Endothelial cell of umbilical vein (primary cell): ENCODE results near the gene PNRC1. TPM values are rescaled to one million over a fixed set of nuclear protein-coding genes. Genes with fewer than 3 reads are reported as not detected.

Experiments
- BruUV-seq: library from RNA; stranded (reverse); fragments of 400-500 nt; replicated peaks from 2 replicates; lab custom pipeline; 2021; lab: Mats Ljungman, UMichigan
- CTCF ChIA-PET: fragments of 300-600, 350-600 bp; sonication (Branson Sonifier 250); formaldehyde crosslinking; loops from one replicate; lab custom pipeline; 2021; ENCODE audit warnings: antibody characterized with exemption, inconsistent platforms; lab: Charles Lee
- POLR2A ChIA-PET: fragments of 300-600, 350-600 bp; sonication (Branson Sonifier 250); formaldehyde crosslinking; loops from one replicate; lab custom pipeline; 2021; ENCODE audit warnings: antibody characterized with exemption, inconsistent platforms; lab: Charles Lee
- DNase-seq: peaks from one replicate; pipeline ENCODE4 v3.0.0-alpha.2; 2011; ENCODE audit warnings: low read depth, low spot score
- FAIRE-seq: peaks from 2 replicates; lab custom pipeline; 2011; peaks lifted over from hg19 to GRCh38; lab: Jason Lieb, UNC
- H2AFZ ChIP-seq: 2 replicates; pipeline ENCODE4 v1.6.0; 2012; ENCODE audit warnings: low read depth, low read length, control low read depth, inconsistent platforms
- H3K27ac ChIP-seq: 2 replicates; pipeline ENCODE4 v1.5.1; 2011; ENCODE audit warnings: low read depth, mild to moderate bottlenecking, control low read depth, low read length, moderate library complexity; ENCODE audit not compliant: insufficient read depth
- H3K27me3 ChIP-seq, 2 experiments: 2 replicates each; pipeline versions ENCODE4 v1.6.0 to v1.6.1; 2011; ENCODE audit warnings: low read length in 2 of 2, mixed read lengths in 1 of 2; ENCODE audit not compliant: control insufficient read depth in 2 of 2, insufficient read depth in 2 of 2
- H3K36me3 ChIP-seq, 2 experiments: 2 replicates in 1 of 2; 3 replicates in 1 of 2; pipeline ENCODE4 v1.5.1; 2011; ENCODE audit warnings: low read length in 2 of 2, mild to moderate bottlenecking in 1 of 2, moderate library complexity in 1 of 2; ENCODE audit not compliant: control insufficient read depth in 2 of 2, insufficient read depth in 2 of 2; ENCODE audit errors: extremely low read depth in 1 of 2
- H3K4me1 ChIP-seq: 3 replicates; pipeline ENCODE4 v1.5.1; 2011; ENCODE audit warnings: mild to moderate bottlenecking, low read length; ENCODE audit not compliant: control insufficient read depth, insufficient read depth; ENCODE audit errors: extremely low read depth
- H3K4me2 ChIP-seq: 2 replicates; pipeline ENCODE4 v1.6.1; 2011; ENCODE audit warnings: low read length, control low read depth, mixed read lengths; ENCODE audit not compliant: insufficient read depth
- H3K4me3 ChIP-seq, 3 experiments: fragments of 200-600 bp in 1 of 3; sonication (generic), shearing (Covaris generic) in 1 of 3; replicated peaks in 1 of 3; 2 replicates each; pipeline ENCODE4 v1.5.1; 2011 to 2016; ENCODE audit warnings: control low read depth in 3 of 3, low read length in 3 of 3, mild to moderate bottlenecking in 2 of 3, inconsistent platforms in 1 of 3, low read depth in 1 of 3, moderate library complexity in 1 of 3; ENCODE audit not compliant: insufficient read depth in 1 of 3
- H3K79me2 ChIP-seq: 2 replicates; pipeline ENCODE4 v1.6.0; 2012; ENCODE audit warnings: low read length, inconsistent platforms; ENCODE audit not compliant: control insufficient read depth, insufficient read depth
- H3K9ac ChIP-seq: replicated peaks from 2 replicates; pipeline ENCODE3; 2011; ENCODE audit warnings: low read length, control low read depth; ENCODE audit not compliant: insufficient read depth; ENCODE audit errors: extremely low read depth
- H3K9me1 ChIP-seq: replicated peaks from 3 replicates; pipeline ENCODE4 v1.6.0; 2011; ENCODE audit warnings: mild to moderate bottlenecking, low read length; ENCODE audit not compliant: control insufficient read depth, insufficient read depth; ENCODE audit errors: extremely low read depth
- H3K9me3 ChIP-seq: replicated peaks from 2 replicates; pipeline ENCODE4 v1.5.1; 2012; ENCODE audit warnings: low read length, inconsistent platforms; ENCODE audit not compliant: control insufficient read depth, insufficient read depth
- H4K20me1 ChIP-seq: replicated peaks from 2 replicates; pipeline ENCODE3; 2011; ENCODE audit warnings: mild to moderate bottlenecking, low read length; ENCODE audit not compliant: control insufficient read depth, insufficient read depth; ENCODE audit errors: extremely low read depth
- EZH2 ChIP-seq: IDR thresholded peaks from 2 replicates; pipeline ENCODE4 v1.6.1; 2012; ENCODE audit warnings: borderline replicate concordance, low read depth, mild to moderate bottlenecking, moderate library complexity, low read length, inconsistent platforms; ENCODE audit not compliant: severe bottlenecking
- FOS ChIP-seq: IDR thresholded peaks from 2 replicates; pipeline ENCODE4 v1.6.1; 2011; ENCODE audit warnings: mild to moderate bottlenecking, low read length, moderate library complexity, borderline replicate concordance; ENCODE audit not compliant: insufficient read depth
- GATA2 ChIP-seq: IDR thresholded peaks from 2 replicates; pipeline ENCODE4 v1.7.0; 2011; ENCODE audit warnings: low read depth, mild to moderate bottlenecking, moderate library complexity, mixed read lengths, low read length; ENCODE audit not compliant: insufficient read length, insufficient read depth
- JUN ChIP-seq: IDR thresholded peaks from 2 replicates; pipeline ENCODE4 v1.6.1; 2011; ENCODE audit warnings: borderline replicate concordance, low read depth; ENCODE audit not compliant: insufficient read length, insufficient read depth
- MAX ChIP-seq: IDR thresholded peaks from 2 replicates; pipeline ENCODE4 v1.6.1; 2011; ENCODE audit not compliant: insufficient read depth, insufficient read length
- MYC ChIP-seq: IDR thresholded peaks from one replicate; pipeline ENCODE4 v1.6.1; 2011; ENCODE audit warnings: mild to moderate bottlenecking, low read depth, low read length
- POLR2A ChIP-seq: IDR thresholded peaks from 2 replicates; pipeline ENCODE4 v1.6.1; 2012; ENCODE audit warnings: low read depth, mild to moderate bottlenecking, control low read depth, low read length
- dilution Hi-C: fragments of 300-500 bp; cut with MboI; formaldehyde crosslinking; loops from one replicate; pipeline ENCODE4 v1.15.0; 2019; ENCODE audit warnings: low sequenced_read_pairs; ENCODE audit not compliant: extremely low pct_ligation_motif_present
- intact Hi-C: fragments of 100-400 bp; cut with micrococcal nuclease; formaldehyde crosslinking; loops from one replicate; pipeline ENCODE4 v1.10.0; 2022
- polyA plus RNA-seq, 4 experiments: library from polyadenylated mRNA; depleted of rRNA in 3 of 4; stranded (reverse) in 3 of 4; unstranded in 1 of 4; fragments of >200 nt; gene quantifications; 2 replicates each; pipeline versions ENCODE4 v1.2.1 to v1.2.3, GENCODE V29; 2011 to 2012; ENCODE audit warnings: missing spikeins in 1 of 4
- total RNA-seq: library from RNA; stranded (reverse); gene quantifications from 2 replicates; pipeline ENCODE4 v1.2.3, GENCODE V29; 2021

PNRC1 gene
- total and polyA plus RNA-seq, 2 donors (not counting 3 experiments of a cell fraction or from before 2014, with no cell fraction given): 9.6 to 87.9 TPM

GRCh38 chr6:89079511-89080234 lies 878 bp upstream of the PNRC1 start:
- peak overlapping the region; percentile 88 for H3K9ac ChIP-seq
- DNase-seq: peak; percentile 87
- no peak for FAIRE-seq
- H3K9me1 ChIP-seq: no peaks in the 10 kb centered on the region
- dilution Hi-C loops (no loop called here), intact Hi-C loops (loop anchor here (1.0 to 10.0 kb wide), 9 partner anchors 43 to 1925 kb away; partner anchors contain the start of genes LYRM2, PM20D2, RNGTT and ZNF292)
- peak overlapping the region; percentile 6 to 86 (median 48) for H3K4me3 ChIP-seq
- peaks cover 0 to 4% of the 10 kb centered on the region in 2 experiments for H3K36me3 ChIP-seq
- TF ChIP-seq FOS (no peak), MYC (no peak), EZH2 (no peak), JUN (no peak), GATA2 (no peak), MAX (no peak), POLR2A (peak; percentile 44)
- peak overlapping the region; percentile 86 for H3K4me2 ChIP-seq
- peak overlapping the region; percentile 8 for H2AFZ ChIP-seq
- ChIA-PET CTCF (interaction anchor here (0.7 to 2.4 kb wide), 11 partner anchors 12 to 292 kb away, joined by 3 to 24 read pairs (median 4); partner anchors contain the start of gene PM20D2), POLR2A (interaction anchor here (0.7 to 1.4 kb wide), 15 partner anchors 10 to 750 kb away, joined by 3 to 10 read pairs (median 4); partner anchors contain the start of genes CASP8AP2, PM20D2, RNGTT and SRSF12)
- TSS peak; percentile 86 for BruUV-seq
- H3K27me3 ChIP-seq: no peaks in the 10 kb centered on the region
- H3K27ac ChIP-seq: peak overlapping the region; percentile 92
- peaks cover 3% of the 10 kb centered on the region for H4K20me1 ChIP-seq
- H3K4me1 ChIP-seq: peaks cover 11% of the 10 kb centered on the region
- no peaks in the 10 kb centered on the region for H3K9me3 ChIP-seq
- peaks cover 21% of the 10 kb centered on the region for H3K79me2 ChIP-seq
